HG02571 (cell line): ENCODE results near the gene PTPN20.
"Not testable (repeated sequence)": the region's sequence is repeated elsewhere in the genome, so short reads cannot be mapped to it uniquely, and the experiment has no call there.

Experiments
- ATAC-seq: cut with Tn5 transposase; IDR thresholded peaks from one replicate; pipeline ENCODE4 v1.9.1; 2021; ENCODE audit warnings: mild to moderate bottlenecking, moderate library complexity; ENCODE audit not compliant: unreplicated experiment

The PTPN20 gene

DNA sequence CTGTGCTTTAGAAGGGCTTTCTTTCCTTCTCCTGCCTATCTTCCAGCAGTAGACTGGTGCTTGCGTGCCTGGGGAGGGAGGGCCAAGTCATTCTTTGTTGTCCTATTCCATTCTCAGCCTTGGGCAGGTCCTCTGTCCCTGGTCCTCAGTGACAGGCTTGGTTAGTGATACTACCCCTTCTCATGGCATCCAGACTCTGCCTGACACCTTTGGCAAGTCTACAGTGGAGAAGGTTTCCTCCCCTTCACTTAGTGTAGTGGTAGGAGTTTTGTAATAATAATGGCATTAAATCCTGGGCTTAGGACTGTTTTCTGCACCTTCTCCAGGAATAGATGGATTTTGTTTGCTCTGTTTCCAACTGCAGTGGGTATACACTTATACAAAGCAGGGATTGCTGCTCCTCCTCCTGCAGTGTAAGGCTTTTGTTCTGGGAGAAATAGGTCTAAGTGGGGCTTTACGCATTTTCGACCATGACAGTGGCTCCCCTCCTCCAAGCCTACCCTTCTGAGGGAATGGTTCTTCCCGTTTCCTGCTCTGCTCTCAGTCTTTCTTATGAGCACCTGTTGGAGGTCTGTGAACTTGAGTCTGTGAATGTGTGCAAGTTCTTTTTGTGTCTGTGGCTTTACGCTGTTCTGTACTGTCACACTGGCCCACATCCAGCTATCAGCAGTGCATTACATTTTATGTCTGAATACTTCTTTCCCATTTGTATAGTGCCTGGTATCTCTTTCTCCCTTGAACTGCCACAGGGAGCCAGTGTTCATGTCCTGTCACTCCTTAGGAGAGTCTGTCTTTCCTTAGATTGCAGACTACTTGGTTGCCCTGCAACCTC lies 37.7 kb downstream of the PTPN20 start:
- ATAC-seq = not testable (repeated sequence)

DNA sequence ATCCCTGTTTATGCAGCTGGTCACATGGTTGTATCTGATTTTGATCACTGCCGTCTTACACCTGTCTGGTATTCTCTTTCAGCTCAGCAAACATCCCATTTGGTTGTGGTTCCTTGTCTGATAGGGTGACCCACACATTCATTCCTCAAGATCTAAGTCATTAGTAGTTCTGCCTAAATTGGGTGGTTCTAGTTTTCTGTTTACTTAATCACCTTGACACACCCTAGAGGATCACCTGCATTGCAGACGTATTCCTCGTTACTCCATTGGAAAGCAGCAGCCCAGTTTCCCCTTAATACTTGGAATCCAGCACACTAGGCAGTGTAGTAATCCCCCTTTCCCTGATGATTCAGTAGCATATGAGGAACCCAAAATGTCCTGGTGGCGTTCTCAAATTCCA lies 41.3 kb downstream of the PTPN20 start:
- ATAC-seq = not testable (repeated sequence)

DNA sequence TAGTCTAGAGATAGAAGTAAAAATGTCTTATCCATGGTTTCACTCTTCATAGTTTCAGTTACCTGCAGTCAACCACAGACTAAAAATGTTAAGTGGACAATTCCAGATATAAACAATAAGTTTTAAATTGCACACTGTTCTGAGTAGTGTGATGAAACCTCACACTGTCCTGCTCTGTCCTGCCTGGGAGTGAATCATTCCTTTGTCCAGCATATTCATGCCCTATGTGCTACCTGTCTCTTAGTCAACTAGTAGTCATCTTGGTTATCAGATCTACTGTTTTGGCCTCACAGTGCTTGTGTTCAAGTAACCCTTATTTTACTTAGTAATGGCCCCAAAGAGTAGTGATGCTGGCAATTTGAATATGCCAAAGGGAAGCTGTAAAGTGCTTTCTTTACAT lies 49.5 kb downstream of the PTPN20 start:
- not testable (repeated sequence) for ATAC-seq

DNA sequence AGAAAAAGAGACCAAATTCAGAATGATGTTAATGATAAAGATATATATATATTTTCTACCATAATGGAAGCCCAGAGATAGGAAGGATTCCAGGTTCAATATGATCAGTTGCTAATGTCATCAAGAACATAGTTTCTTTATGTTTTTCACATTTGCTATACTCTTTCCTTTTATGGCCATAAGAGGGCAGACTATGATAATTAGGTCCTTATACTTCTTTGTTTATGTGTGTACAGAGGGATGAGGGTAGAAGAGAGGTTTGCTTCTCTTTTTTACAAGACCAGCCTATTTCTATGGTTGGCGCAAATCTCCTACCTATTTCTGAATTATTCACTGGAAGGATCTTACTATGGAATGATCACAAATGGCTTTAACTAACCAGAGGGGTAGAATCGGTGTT lies 52.1 kb downstream of the PTPN20 start:
- ATAC-seq = not testable (repeated sequence)

DNA sequence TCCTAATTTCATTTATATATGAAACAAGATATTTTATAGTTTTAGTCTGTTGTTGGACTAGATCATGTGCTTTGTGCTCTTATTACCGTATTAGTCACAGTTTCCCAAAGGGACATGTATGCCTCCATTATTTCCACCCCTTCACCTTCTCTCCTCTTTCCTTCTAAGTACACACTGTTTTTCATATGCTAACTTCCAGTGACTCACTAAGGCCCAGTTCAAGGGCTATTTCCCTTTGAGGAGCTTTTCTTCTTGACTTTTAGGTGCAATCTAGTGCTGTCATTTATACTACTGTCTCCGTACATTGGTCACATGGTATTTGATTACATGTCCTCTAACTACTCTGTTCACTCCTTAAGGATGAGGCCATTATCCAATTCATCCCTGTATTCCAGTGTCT lies 55.8 kb downstream of the PTPN20 start:
- ATAC-seq = not testable (repeated sequence)

DNA sequence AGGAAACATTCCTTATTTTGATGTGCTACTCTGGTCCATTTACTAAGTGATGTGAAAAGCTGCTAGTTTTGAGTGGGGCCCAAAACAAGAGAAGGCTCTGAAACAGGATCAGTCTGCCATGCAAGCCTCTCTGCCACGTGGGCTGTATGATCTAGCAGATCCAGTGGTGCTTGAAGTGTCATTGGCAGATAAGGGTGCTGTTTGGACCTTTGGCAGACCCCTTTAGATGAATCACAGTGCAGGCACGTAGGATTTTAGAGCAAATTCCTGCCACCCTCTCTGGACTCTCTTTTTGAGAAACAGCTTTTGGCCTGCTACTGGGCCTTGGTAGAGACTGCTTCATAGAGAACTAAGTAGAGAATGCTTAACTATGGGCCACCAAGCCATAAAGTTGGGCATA lies 69.0 kb downstream of the PTPN20 start:
- ATAC-seq = not testable (repeated sequence)

DNA sequence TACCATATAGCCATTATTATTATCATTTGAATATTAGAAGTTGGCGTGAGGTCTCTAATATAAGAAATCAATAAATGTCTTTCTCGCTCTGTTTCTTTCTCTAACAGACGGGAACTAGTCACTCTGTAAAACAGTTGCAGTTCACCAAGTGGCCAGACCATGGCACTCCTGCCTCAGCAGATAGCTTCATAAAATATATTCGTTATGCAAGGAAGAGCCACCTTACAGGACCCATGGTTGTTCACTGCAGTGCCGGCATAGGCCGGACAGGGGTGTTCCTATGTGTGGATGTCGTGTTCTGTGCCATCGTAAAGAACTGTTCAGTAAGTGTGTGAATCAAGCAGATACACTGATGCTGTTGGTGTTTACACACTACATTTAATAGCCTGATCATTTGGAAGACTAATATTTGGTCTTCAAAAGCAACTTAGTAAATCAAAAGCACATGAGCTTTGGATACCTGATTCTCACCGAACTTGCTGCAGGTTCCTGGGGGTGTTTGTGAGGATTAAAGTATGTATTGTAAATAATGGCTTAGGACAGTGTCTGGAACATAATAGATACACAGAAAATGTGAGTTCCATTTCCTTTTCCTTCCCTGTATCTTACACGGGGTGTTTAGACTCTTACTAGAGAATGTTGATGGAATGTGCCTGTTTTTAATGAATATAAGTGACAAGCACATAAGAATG lies 76.2 kb downstream of the PTPN20 start:
- peak; percentile 76 for ATAC-seq

DNA sequence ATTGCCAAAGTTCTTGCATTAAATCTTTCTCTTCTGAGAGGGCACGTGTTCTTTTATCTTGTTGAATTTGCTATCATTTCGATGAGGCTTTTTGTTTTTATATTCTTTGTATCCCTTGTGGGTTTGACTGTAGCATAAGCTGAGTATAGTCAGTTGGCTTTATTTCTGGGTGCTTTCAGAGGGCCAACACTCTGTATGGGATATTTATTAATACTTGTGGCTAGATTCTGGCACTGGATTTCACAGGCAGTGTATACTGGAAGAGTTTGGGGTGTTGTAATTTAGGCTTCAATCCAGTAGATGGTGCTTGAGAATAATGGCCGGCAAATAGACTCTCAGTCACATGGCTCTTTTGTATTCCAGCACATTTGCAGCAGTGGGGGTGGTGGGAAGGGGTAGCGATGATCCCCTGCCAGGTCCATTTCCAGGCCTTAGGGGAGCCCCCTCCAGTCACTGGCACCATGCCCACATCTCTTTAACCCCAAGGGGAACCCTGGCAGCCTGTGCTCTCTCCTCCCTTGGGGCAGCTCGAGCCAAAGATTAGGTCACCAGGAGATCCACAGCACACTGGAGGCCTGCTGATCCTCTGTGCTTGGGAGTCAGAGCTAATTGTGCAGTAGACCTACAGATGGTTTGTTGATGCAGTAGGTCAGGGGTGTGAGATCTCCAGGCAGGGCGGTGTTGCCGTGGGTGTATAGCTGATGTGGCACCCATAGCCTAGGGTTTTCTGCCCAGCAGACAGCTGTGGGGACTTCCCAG lies 81.8 kb downstream of the PTPN20 start:
- no peak for ATAC-seq

DNA sequence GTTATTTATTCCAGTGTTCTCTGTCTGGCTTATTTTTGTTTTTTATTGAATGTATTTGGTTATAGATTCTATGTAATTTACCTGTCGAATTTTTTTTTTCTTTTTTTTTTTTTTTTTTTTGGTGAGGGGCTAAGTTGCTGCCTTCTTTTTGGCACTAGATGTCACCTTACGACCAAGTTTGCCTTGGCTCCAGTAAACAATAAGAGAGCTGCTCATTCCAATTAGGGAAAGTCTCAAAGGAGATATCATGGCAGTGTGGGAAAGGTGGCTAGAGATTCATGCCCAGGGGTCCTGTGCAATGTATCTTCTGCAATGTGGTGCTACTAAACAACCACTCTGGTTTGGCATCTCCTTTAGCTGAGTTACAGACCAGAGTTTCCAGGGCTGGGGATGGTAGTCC lies 84.0 kb downstream of the PTPN20 start:
- no peak for ATAC-seq

DNA sequence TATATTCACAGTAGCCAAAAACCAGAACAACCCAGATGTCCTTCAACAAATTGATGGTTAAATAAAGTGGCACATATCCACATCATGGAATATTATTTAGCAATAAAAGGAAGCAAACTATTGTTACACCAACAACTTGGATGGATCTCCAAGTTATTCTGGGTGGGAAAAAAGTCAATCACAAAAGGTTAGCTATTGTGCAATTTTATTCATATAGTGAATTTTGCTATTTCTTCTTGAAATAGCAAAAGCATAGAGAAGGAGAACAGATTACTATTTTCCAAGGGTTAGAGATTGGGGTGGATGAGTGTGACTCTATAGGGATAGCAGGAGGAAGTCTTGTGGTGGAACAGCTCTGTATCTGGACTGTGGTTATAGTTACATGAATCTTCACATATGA lies 87.0 kb downstream of the PTPN20 start:
- ATAC-seq = no peak

DNA sequence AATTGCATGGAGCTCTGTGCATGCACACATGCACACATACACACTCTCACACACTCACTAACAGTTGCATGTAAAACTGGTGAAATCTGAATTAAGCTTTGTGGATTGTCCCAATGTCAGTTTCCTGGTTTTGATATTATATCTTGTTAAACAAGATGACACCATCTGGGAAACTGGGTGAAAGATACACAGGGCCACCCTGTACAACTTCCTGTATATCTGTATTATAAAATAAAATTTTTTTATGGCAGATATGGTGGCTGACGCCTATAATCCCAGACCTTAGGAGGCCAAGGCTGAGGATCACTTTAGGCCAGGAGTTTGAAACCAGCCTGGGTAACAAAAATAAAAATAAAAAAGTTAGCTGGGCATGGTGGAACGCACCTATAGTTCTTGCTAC lies 87.4 kb downstream of the PTPN20 start:
- ATAC-seq = no peak

DNA sequence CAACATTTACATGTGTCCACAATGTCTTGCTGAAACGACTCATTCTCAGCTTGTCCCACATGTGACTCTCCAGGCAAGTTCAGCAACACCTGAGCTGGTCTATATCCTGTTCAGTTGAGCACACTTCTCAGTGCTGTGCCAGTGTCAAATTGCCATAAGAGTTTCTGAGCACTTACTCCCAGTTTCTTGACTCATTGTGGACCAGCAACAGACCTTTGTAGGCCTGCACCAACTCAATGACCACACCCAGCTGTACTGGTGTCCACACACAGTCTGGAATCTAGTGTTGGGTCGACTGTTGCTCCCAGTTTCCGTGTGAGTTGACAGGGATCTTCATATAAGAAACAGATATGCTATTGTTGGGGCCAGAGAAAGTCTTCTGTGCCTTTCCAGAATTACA lies 88.0 kb downstream of the PTPN20 start:
- no peak for ATAC-seq

DNA sequence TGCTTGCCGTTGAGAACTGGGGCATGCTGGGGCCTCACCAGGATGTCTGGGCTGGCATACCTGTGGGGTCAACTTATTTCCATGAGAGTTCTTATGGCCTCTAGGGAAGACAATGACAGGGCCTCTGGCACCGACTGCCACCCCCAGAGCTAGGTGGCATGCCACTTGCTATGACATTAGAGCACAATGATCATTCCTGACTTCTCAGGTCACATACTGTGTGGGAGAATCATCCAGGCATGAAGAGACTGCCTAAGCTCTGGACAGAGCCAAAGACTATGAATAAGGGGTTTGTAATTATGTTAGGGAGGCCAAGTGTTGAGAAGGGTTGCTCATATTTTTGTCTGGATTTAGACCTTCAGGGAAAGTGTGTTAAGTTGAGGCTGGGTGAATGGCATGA lies 97.5 kb downstream of the PTPN20 start:
- no peak for ATAC-seq

DNA sequence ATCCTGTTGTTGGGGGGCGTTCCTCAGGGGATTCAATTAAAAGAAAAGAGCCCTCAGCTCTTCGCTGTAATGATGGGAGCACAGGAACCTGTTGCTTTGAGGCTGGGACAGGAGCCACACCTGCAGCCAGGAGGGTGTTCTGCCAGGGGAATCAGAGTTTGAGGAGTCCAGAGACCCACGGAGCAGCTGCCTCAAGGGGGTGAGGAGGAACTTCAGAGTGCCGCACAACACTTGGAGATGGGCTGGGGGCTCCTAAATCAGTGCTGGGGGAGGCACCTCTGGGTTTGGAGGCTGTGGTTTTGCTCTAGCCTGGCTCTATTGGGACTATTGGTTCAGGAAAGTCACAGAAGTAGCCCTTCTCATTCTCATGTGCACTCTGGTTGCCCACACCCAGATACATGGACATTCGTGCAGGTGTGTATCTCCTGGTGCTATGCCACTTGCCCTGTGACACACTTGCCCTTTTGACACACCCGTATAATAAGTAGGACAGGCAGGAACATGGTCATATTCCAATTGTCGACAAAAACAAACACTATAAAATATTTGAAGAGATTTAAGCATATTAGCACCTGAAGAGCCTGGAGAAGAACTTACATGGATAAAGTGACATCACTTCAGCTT lies 98.1 kb downstream of the PTPN20 start:
- no peak for ATAC-seq

DNA sequence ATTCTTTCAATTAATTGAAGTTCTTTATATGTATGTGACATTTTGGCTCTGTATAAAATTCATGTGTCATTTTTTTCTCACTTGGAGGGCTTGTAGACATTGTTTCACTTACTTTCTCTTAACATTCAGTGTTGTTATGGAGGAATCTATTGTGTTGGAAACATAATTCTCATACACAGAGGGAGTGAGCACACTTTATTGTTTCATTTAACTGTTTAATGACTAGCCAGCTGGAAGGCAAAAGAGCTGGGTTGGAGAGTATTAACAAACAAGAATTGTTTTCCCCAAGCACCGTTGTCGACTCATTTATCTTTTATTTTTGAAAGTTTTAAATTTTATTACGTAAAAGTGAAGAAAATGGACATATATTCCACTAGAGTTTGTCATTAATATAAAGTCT lies 98.8 kb downstream of the PTPN20 start:
- no peak for ATAC-seq

DNA sequence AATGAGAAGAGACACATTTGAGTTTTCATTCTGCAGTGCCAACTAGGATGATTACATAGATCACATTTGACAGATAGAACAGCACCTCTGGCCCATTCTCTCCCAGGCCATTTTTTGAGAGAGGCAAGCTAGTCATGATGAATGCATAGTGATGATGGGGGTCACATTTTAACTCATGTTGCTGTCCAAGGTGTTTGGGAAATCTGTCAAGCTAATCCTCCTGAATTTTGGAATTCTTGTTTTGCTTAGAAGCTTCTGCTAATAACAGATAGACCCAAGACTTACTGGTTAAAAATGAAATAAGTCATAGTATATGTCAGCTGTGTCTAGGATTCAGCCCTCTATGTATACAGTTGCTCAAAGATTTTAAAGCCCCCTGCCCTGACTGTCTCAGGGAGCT lies 101.0 kb downstream of the PTPN20 start:
- no peak for ATAC-seq

DNA sequence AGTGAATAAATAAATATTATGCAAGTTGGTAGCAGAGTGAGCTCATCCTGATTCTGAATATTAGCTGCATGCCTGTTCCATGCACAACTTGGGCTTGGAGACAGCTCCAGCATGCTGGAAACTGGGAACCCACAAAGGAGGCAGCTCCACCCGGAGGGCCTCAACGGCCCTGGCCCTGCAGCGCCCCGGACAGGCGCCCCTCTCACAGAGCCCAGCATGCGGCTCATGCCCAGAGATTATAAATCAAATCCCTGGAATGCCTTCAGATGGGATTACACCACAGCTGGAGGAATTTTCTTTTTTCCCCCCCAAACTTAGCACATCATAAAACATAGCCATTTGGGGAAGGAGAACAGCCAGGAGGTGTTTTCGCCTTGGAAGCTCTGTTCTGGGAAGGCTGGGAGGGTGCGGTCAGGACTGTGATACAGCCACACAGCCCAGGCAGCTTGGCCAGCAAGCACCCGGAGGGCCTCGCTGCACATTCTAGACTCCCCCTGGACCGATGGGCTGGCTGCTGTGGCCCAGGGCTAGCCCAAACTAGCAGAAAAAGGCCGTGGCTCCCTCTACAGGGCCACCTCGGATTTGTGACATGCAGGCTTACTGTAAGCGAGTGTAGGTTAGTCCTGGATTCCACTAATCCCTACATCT lies 102.4 kb downstream of the PTPN20 start:
- ATAC-seq = no peak

DNA sequence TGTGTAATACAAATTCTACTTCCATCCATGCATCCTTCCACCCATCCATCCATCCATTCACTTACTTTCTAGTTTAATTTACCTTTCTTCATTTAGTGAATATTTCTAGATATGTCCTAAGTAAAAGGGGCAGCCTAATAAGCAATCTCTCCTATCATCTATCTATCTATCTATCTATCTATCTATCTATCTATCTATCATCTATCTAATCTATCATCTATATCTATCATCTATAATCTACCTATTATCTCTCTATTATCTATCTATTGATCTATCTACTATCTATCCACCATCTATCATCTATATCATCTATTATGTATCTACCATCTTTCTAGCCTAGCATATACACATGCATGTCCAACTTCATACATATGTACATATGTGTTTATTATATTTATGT lies 104.2 kb downstream of the PTPN20 start:
- no peak for ATAC-seq

DNA sequence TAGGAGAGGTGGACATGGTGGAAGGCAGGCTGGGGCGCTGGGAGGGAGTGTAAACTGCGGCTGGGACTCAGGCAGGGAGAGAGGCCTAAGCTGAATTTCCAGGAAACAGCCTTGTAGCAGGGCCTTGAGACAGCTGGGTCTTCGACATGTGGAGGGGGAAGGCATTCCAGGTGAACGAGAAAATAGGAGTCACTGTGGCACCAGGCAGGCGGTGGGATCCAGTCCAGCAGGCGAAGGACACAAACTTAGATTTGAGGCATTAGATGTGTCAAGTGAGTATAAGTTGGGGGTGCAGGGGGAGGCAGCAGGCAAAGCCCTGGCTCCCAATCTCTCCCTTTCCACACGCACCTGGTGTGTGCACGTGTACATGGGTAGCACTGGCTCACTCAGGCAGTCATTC lies 105.3 kb downstream of the PTPN20 start:
- ATAC-seq = no peak

DNA sequence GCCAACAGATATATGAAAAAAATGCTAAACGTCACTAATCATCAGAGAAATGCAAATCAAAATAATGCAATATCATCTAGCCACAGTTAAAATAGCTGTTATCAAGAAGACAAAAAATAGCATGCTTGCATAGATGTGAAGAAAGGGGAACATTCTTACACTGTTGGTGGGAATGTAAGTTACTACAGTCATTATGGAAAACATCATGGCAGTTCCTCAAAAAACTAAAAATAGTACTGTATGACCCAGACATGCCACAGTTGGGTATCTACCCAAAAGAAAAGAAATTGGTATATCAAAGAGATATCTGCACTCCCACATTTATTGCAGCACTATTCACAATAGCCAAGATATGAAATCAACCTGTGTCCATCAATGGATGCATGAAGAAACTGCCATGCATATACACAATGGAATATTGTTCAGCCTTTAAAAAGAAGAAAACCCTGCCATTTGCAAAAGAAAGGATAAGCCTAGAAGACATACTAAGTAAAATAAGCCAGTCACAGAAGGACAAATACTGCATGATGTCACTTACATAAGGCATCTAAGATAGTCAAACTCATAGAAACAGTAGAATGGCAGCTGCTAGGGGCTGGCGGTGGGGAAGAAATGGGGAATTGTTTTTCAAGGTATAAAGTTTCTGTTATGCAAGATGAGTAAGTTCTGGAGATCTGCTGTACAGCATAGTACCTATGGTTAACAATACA lies 107.0 kb downstream of the PTPN20 start:
- no peak for ATAC-seq
